Stimulated activated CD4-positive, alpha-beta T cell treated with anti-CD3 and anti-CD28 coated beads, Interleukin-1b, Interleukin-23, amount 100 ng/mL, for 24 hours (primary cell): ENCODE data around the gene GNG14.
"Not testable (repeated sequence)": the region's sequence is repeated elsewhere in the genome, so short reads cannot be mapped to it uniquely, and the experiment has no call there.

Experiments
- DNase-seq, 4 experiments: peaks; one replicate each; pipeline ENCODE4 v3.0.0-alpha.2; 2020; ENCODE audit warnings: low read depth in 4 of 4, low spot score in 1 of 4

GNG14 gene

DNA sequence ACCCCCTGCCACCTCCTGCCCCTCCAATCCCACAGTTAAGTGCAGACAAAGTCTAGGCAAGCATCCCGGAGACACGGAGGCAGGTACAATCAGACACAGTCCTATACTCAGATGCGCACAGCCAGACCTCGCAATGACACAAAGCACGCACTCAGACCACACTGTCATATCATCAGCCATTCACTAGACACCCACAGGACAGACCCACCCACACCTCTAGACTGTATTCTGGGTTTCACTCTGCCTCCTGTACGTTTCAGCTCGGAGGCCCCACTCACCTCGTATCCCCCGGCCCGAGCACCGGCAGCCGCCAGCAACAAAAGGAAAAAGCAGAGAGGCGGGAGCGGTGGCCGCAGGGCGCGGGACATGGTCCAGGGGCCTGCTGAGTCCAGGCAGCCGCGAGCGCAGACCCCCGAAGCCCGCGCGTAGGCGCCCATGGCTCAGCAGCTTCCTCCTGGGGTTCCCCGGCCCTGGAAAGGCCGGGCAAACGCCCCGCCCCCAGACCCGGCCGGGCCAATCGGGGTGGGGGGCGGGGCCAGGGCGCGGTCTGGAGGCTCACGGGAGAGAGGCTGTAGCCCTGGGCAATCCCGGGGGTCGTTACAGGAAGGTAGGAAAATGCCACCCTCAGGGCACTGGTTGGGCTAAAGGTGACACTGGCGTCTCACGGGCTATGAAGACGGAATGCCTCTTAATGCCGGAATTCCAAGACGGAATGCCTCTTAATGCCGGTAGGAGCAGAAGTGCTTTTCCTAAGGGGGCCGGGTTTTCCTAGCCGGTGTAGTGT is 21.3 kb upstream of the GNG14 start, which contains the start of the genes MAN2B1 and WDR83:
Gene MAN2B1, minus strand, starts transcription at position 478 of the 784 bp plus-strand sequence. Its CDS starts 41 bp downstream, at position 437.
Gene WDR83, plus strand, starts transcription at position 543 of the 784 bp plus-strand sequence. CDS start 2,984 bp downstream, outside the sequence.
- peak; percentile 65 to 78 (median 71) for DNase-seq

DNA sequence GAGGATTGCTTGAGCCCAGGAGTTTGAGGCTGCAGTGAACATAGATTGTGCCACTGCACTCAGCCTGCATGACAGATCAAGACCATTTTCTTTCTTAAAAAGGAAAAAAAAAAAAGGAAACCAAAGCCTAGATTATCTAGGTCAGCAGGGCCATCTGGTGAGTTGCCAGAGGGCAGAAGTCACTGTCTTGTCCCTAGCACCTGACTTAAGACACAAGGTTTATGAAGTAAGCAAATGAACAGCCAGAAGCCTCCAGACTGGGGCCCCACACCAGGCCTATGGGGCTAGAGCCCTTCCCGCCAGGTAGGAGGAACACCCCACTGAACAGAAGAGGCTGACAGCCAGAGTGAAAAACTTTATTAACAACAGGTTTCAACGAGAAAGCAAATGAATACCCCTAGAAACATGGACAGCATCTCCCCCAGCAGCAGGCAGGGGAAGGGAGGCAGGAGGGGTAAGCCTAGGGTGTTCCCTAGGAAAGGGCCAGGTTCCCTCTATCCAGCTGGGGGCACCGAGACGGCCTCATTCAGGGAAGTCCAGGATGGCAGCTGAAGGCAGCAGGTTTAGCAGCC is 20.0 kb upstream of the GNG14 start:
- no peak for DNase-seq

DNA sequence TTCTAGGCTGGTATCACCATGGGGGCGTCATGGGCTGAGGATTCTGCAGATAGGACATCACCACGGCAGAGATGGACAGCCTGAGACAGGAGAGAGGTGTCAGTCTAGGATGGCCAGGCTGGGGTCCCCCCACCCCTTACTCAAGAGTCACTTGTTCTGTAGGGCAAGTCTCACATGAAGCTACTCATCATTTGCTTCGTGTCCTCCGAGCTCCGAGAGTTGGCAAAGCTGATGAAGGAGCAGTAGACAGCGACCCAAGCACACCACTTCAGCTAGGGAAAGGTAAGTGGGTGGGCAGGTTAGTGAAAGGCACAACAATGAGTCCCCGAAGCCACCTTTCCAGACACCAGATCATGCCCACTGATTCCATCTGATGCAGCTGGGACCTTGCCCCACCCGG is 19.5 kb upstream of the GNG14 start:
- no peak for DNase-seq

DNA sequence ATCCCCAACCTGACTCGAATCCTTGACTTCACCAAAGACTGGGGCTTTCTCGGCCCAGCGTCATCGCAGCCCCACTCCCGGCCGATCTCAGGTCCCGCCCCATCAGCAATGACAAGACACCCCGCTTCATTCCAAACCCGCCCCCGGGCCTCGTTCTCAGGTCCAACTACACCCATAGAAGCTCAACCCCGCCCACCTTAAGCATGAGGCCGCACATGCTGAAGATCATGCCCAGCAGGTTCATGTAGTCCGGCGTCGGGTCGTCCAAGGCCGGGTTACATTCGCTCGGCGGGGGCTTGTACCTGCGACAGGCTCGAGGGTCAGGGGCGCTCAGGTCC is 18.9 kb upstream of the GNG14 start:
- peak in 2 of 4 experiments; percentile 31 to 40 for DNase-seq

DNA sequence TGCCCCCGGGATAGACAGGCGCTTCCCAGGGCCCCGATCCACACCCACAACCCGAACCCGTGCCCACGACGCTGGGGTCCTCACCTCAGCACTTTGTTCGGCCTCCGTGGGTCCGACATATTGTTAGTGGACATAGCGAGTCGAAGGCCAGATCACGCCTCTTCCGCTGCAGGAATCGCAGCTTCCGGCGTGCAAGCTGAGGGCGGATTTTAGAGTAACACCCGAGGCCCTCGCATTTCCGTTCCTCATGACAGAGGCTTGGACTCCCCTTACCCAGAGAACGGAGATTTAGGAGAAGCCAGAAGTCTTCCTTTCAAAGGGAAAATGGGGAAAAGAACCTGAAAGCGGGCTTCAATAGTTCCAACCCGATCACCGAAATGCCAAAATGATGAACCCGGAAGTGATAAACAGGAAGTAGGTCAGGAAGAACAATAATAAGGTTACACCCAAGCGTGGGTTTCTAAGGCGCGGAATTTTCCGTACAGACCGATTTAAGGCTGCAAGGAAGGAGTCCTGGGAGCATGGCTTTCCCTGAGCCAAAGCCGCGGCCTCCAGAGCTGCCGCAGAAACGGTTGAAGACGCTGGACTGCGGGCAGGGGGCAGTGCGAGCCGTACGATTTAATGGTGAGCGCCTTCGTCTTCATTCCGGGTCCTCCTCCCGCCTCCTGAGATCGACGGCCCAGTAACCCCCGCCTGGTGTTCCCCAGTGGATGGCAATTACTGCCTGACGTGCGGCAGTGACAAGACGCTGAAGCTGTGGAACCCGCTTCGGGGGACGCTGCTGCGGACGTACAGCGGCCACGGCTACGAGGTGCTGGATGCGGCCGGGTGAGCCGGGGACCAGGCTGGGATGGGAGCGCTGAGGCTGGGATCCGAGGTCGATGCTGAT is 18.3 kb upstream of the GNG14 start:
- DNase-seq = peak in 3 of 4 experiments; percentile 58 to 60 (median 60)

DNA sequence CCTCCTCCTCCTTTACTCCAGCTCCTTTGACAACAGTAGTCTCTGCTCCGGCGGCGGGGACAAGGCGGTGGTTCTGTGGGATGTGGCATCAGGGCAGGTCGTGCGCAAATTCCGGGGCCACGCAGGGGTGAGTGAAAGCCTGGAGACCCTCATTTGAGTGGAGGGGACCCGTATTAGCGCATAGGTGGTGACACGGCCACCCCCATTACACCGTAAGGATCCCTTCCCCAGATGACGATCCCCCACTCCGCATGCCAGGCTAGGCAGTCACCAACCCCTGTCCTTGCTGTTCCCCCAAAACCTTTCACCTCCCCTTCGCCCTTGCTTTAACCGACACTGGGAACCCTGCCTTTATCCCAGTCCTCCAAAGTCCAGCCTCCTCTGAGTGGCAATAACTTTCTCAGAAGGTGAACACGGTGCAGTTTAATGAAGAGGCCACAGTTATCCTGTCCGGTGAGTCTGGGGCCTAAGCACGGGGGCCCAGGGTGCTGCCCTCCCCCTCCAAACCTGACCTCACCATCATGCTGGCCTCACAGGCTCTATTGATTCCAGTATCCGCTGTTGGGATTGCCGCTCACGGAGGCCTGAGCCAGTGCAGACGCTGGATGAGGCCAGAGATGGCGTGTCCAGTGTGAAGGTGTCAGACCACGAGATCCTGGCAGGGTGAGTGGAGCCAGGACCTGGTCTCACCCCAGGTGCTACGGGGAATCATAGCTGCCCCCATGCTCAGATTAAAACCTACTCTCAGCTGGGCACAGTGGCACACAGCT is 17.5 kb upstream of the GNG14 start:
- no peak for DNase-seq

DNA sequence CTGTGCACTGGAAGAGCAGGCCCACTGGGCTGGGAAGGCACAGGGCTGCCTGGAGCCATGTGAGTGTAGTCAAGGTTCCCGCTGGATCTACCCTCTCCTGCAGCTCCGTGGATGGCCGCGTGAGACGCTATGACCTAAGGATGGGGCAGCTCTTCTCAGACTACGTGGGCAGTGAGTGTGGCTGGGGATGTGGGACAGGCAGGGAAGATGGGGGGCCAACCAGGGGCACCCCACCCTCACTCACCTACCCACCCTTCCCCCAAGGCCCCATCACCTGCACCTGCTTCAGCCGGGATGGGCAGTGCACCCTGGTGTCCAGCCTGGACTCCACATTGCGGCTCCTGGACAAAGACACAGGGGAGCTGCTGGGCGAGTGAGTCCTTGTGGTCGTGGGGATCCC is 15.1 kb upstream of the GNG14 start:
- no peak for DNase-seq

DNA sequence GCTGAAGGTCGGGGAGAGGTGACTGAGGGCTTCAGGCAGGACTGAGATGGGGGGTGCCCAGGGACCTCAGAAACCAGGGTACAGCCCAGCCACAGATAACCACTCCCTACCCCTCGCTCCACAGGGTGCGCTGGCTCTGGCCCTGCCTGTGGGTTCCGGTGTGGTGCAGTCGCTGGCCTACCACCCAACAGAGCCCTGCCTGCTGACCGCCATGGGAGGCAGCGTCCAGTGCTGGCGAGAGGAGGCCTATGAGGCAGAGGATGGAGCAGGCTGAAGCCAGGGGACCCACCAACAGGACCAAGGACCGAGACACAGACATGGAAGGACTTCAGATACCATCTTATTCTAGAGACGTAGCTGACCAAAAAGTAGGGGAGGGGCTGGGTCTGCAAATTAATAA is 12.4 kb upstream of the GNG14 start:
- DNase-seq = no peak

DNA sequence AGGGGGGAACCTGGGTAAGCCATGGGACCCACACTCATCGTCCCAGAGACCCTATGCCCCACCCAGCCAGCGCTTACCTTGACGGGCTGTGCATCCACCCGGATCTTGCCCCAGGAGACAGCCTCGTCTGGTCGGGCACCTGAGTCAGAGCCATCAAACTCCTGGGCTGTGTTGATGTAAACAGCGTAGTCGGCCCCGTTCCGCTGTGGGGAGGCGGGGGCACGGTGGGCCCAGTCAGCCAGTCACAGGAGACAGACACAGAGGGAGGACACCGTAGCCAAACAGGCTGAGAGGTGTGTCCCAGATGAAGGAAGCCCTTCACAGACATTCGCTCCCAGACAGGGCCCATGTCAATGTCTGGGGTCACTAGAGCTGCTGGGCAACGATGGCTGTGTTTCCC is 11.9 kb upstream of the GNG14 start:
- no peak for DNase-seq

DNA sequence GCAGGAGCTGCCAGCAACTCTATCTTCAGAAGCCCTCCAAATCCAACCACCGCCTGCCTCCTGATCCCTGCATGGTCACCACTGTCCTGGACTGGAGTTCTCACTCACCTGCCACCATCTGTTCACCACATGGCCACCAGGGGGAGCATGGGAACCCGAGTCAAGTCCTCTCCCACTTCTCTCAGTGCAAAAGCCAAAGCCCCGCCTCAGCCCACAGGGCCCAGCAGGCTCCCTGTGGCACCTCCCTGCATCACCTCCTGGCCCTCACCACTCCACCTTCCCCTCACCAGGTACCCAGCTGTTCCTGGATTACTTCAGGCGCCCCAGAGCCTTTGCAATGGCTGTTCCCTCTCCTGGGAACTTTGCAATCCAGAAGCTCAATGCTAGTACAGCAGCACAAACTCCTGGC is 11.4 kb upstream of the GNG14 start:
- peak; percentile 83 to 88 (median 85) for DNase-seq

DNA sequence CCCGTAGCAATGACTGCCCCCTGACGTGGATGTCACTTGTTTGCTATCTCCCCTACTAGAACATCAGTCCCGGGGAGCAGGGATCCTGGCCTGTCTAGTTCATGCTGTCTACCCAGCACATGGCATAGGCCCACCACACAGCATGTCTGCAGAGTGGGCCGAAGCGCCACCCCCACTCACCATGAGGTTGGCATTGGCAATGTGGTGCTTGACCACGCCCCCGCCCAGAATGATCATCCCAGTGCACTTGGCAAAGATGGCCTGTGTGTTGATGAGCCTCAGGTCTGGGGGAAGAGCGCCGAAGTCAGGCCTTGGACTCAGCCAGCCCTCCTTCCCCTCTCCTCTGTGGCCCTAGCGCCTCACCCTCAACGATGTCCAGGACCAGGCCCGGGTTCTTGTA is 10.9 kb upstream of the GNG14 start:
- no peak for DNase-seq

DNA sequence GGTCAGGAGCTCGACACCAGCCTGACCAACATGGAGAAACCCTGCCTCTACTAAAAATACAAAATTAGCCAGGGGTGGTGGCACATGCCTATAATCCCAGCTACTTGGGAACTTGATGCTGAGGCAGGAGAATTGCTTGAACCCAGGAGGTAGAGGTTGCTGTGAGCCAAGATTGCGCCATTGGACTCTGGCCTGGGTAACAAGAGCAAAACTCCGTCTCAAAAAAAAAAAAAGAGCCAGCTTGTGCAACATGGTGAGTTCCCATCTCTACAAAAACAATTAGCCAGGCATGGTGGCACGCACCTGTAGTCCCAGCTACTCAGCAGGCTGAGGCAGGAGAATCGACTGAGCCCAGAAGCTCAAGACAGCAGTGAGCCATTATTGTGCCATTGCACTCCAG is 9.8 kb upstream of the GNG14 start:
- not testable (repeated sequence) for DNase-seq

DNA sequence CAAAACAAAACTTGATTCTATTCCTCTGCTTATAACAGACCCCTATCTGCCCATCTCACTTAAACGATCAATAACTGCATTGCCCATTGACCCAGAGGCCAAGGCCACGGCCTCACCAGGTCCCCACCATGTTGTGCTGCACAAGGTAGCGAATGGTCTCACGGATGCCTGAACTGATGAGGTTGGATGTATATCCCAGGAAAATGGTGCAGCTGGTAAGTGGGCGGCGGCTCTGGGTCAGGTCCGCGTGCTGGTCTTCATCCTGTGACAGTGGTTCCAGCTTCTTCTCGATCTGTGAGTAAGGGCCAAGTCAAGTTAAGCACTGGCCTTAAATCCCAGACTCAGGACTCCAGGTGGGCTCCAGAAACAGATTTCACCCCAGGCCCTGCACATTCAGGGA is 7.8 kb upstream of the GNG14 start:
- DNase-seq = no peak

DNA sequence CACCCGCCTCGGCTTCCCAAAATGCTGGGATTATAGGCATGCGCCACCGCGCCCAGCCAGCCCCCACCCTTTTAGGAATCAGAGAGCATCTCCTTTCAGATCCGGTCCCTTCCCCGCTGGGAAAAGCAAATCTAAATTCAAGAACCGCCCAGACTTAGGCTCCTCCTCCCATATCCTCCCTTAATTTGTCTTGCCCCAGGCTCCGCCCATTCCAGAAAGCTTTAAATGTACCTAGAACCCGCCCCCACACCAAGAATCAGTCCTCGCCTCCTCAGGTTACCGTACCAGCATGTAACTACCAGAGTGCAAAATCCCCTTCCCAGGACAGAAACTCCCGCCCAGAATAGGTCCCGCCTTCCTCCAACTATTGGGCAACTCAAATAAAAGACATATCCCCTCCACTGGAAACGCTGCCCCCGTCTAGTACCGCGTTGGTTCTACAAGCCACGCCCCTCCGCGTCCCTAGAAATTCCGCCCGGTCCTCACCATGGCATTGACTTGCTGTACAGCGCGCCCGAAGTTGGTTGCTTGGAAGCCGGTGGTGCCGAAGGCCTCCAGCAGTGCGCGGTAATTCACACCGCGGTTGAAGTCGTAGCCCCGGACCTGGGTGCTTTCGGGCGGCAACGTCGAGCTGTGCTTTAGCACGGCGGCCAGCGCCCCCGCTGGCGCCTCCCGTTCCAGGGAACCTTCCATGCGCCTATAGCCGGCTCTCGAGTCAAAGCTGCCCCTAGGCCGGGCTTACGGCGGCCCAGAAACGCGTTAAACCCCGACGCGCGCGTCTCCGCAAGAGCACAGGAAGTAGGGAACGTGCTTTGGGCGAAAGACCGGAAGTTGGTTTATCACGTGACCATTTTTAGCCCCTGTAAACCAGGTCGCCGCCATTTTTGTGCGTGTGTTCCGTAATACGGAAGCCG is 6.5 kb upstream of the GNG14 start, which contains the start of gene DHPS:
Gene DHPS, minus strand, starts transcription at position 807 of the 914 bp plus-strand sequence. Its CDS starts 114 bp downstream, at position 693.
- DNase-seq = peak; percentile 66 to 86 (median 76)

DNA sequence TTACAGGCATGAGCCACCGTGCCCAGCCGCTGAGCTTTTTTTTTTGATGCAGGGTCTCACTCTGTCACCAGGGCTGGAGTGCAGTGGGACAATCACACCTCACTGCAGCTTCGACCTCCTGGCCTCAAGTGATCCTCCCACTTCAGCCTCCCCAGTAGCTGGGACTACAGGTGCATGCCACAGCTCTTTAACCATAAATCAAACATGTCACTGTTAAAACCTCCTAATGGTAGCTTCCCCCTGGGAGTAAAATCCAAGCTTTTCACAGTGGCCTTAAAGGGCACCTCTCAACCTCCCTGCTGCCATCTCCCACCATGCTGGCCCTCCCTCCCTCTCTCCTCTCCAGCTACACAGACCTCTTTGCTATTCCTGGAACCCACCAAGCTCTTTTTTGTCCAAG is 2.0 kb upstream of the GNG14 start:
- DNase-seq = no peak

DNA sequence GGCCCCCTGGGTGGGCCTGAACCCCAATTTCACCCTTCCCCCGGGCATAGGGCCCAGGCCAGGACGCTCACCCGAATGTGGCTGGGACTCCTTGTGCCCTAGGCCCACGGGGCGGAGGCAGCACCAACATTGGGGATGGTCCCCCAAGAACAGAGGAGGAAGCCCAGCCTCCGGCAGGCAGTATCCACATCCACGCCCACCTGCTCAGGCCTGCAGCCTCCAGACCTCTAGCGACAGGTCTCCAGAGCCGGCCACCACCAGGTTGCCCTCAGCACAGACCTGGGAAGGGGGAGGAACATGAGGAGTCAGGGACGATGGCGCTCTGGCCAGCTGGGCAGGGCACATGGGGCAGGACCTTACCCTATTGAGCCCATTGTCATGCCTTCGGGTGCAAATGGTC is 1.2 kb downstream of the GNG14 start:
- no peak for DNase-seq

DNA sequence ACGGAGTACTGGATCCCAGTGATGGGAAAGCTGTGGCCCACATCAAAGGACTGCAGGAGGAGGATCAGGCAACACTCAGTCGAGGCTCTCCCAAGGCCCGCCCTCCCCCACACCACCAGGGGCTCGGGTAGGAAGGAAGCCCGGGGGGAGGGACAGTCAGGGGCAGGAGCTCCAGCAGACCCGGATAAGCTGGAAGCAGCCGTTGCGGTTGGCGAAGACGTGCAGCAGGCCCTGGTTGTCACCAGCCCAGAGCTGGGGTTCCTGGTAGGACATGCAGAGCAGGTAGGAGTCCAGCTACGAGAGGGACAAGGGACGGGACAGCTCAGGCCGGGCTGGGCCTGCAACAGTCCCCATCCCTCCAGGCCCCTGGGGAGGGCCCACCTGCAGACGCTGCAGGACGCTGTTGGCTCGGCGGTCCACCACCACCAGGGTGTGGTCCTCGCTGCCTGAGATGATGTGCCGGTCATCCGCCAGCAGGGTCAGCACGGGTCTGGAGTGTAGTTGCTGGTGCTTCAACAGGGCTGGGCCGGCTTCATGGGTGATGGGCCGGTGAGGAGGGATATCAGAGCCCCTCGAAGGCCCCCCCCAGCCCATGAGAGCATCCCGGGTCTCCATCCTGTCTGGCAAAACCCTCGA is 1.9 kb downstream of the GNG14 start:
- DNase-seq = no peak

DNA sequence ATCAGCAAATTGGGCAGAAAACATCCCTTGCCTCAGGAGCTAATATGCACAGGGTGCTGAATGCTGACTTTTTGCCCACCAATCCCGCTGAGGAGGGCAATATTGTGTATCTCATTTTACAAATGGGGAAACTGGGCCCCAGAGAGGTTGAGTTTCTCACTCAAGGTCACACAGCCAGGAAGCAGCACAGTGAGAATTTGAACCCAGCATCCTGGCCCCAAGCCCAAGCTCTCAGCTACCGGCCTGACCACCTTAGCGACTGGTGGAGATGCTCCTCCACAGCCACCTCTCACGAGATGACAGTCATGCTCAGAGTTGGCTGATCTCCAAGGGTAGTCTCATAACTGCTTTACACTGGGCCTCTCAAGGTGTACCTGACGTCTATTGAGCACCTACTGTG is 5.2 kb downstream of the GNG14 start:
- no peak for DNase-seq

DNA sequence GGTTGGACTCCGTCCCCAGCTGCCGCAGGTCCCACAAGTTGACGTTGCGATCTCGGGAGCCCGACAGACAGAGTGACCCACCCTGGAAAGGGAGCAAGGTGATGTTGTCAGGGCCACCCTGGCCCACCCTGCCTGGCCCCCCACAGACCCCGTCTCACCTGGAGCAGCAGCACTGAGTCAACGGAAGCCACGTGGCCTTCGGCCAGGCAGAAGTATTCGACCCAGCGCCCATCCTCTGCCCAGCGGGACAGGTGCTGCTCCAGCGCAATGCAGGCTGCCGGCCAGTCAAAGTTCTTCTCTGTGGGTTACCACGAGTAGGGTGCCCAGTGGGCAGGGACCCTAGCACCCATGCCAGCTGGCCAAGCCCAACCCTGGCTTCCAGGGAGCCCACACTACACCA is 6.8 kb downstream of the GNG14 start:
- DNase-seq = no peak
